Gastroesophageal sphincter (tissue), 3 donors: ENCODE data around the gene CHCHD10.

Experiments
- CTCF ChIP-seq, 4 experiments: fragments of 200-600 bp in 2 of 4; fragments of 450-650 bp in 2 of 4; sonication (generic) in 1 of 4; IDR thresholded peaks; one replicate each; pipeline ENCODE4 v1.5.1; 2017 to 2019; ENCODE audit warnings: antibody characterized with exemption in 4 of 4, mild to moderate bottlenecking in 2 of 4, moderate library complexity in 2 of 4
- EP300 ChIP-seq: sonication (generic); formaldehyde crosslinking; IDR thresholded peaks from one replicate; pipeline ENCODE4 v1.6.1; 2017; ENCODE audit warnings: antibody characterized with exemption, mild to moderate bottlenecking

- TF ChIP-seq CTCF (IDR thresholded peaks at IDR 0.05) (no peak), EP300 (no peak)
Measured at GRCh38 chr22:23756891-23757290, 10.9 kb downstream of the CHCHD10 start.
